ENCODE results near the gene GXYLT2.

The GXYLT2 gene

GRCh38 chr3:73004316-73004715 is 116.5 kb downstream of the GXYLT2 start:
- DNase-seq (ENCODE audit: low read depth): no peak
- H3K4me3 ChIP-seq (replicated peaks; ENCODE audit: low read depth, low read length): no peak overlapping the region
- TF ChIP-seq CTCF (IDR thresholded peaks at IDR 0.05; ENCODE audit: low read length, missing control alignments): no peak

- no peak overlapping the region for H3K4me3 ChIP-seq (replicated peaks; ENCODE audit: low read depth, low read length)
- TF ChIP-seq CTCF (IDR thresholded peaks at IDR 0.05; ENCODE audit: low read length, missing control alignments): no peak
- DNase-seq (ENCODE audit: low read depth): no peak
Measured at GRCh38 chr3:73007992-73008712, 120.3 kb downstream of the GXYLT2 start.

- no peak for DNase-seq (ENCODE audit: low read depth)
- TF ChIP-seq CTCF (IDR thresholded peaks at IDR 0.05; ENCODE audit: low read length, missing control alignments): no peak
- no peak overlapping the region for H3K4me3 ChIP-seq (replicated peaks; ENCODE audit: low read depth, low read length)
Measured at GRCh38 chr3:73009008-73009407, 121.2 kb downstream of the GXYLT2 start.

- no peak for TF ChIP-seq CTCF (IDR thresholded peaks at IDR 0.05; ENCODE audit: low read length, missing control alignments)
- H3K4me3 ChIP-seq (replicated peaks; ENCODE audit: low read depth, low read length): no peak overlapping the region
- no peak for DNase-seq (ENCODE audit: low read depth)
Measured at GRCh38 chr3:73009750-73010149, 121.9 kb downstream of the GXYLT2 start.

GRCh38 chr3:73010158-73010557 is 122.3 kb downstream of the GXYLT2 start:
- no peak overlapping the region for H3K4me3 ChIP-seq (replicated peaks; ENCODE audit: low read depth, low read length)
- no peak for TF ChIP-seq CTCF (IDR thresholded peaks at IDR 0.05; ENCODE audit: low read length, missing control alignments)

GRCh38 chr3:73018298-73018697 is 130.5 kb downstream of the GXYLT2 start:
- DNase-seq (ENCODE audit: low read depth): no peak
- no peak for TF ChIP-seq CTCF (IDR thresholded peaks at IDR 0.05; ENCODE audit: low read length, missing control alignments)
- no peak overlapping the region for H3K4me3 ChIP-seq (replicated peaks; ENCODE audit: low read depth, low read length)

More at GRCh38 chr3:73010158-73010557, 122.3 kb downstream of the GXYLT2 start:
- no peak for DNase-seq (ENCODE audit: low read depth)

All from fibroblast of pulmonary artery (primary cell).